GM20431 (cell line): ENCODE results near the gene SPINK13.
"Not testable (repeated sequence)": the region's sequence is repeated elsewhere in the genome, so short reads cannot be mapped to it uniquely, and the experiment has no call there.

Experiments used
- in situ Hi-C: fragments of 300-500 bp; cut with MseI, MboI; formaldehyde crosslinking; loops from one replicate; pipeline ENCODE4 v1.15.0; 2020; ENCODE audit warnings: low sequenced_read_pairs; ENCODE audit not compliant: unreplicated experiment

The SPINK13 gene, protein sequence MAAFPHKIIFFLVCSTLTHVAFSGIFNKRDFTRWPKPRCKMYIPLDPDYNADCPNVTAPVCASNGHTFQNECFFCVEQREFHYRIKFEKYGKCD

DNA sequence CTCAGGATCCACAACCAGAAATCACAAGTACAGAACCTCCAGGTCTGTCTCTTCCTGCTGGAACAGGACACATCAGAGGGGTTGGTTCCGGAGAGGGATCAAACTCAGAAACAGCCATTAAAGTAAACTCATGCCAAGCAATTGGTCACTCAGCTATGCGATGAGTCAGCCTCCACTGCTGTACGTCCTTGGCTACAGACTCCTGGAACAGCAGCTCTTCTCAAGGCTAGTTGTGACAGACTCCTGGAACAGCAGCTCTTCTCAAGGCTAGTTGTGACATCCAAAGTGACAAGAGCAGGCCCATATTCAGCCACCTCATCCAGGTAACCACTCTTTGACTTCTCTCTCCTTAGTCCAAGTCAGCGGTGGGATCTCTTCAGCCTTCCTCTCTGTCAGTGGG, at the start of gene SPINK13:
SPINK13 (plus strand) TSS at position 229 of the 400 bp plus-strand sequence. CDS start 1,279 bp downstream, outside the sequence.
- in situ Hi-C loops: no loop called here

DNA sequence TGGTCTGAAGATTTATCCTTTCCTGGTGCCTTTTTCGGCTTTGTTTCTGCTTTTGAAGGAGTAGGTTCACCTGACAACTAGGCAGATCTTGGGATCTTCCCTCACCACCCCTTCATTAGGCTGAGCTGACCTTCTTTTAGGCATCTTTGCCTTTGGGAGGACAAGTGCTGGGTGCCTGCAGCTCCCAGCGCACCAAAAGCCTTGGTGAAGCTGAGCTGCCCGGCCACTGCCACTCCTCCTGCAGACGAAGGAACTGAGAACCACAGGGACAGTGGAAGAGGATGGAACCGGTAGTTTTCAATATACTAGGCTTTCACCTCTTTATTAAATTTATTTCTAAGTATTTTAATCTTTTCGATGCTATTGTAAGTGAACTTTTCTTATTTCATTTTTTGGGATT, 47.1 kb upstream of the SPINK13 start:
- in situ Hi-C loops: no loop called here

DNA sequence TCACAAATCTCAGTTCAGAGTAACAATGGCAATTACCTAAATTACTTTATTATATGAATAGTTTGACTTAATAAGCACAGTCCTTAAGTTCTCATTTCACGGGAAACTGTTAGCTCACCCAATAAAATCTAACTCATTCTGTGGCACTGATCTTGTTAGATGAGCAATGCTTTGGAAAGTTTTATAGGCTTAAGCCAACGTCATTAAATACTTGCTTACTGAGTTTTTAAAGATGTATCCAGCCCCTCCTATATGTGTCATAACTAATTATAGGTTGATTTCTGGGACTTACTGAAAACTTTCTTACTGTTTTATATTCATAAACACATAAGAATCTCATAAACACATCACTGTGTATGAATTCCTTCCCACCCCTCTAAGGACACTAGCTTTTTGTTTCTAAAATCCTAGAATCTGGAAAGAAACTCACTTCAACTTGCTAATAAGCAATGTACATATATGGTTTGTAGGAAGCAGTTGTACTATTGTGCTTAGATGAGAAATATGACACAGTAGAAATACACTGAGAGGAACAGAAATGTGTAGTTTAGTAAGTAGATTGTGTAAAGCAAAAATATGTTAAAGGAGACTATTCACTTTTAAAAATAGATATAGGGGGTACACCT, 44.4 kb upstream of the SPINK13 start:
- in situ Hi-C loops: no loop called here

DNA sequence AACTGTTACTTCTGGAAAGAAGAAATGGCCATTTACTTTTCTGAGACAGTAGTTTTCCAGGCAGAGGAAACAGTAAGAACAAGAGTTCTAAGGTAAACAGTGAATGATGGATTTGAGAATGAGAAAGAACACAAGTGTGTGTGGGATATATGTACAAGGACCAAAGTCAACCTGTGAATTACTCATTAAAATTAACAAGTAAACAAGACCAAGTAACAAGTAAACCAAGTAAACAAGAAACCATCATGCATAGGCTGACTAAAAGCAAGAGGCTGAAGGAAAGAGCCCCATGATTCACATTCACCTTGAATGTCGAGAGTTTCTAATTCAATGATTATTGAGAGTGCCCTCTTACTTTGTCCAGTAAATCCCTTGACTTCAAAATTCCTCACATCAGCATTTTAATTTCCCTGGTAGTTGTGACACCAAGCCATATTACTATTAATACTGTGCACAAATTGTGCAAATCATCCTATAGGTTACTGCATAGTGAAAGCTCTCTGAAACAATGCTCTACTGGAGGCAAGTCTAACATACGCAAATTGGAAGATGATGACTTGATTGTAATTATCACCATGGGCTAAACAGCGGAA, 40.1 kb upstream of the SPINK13 start:
- in situ Hi-C loops: no loop called here

DNA sequence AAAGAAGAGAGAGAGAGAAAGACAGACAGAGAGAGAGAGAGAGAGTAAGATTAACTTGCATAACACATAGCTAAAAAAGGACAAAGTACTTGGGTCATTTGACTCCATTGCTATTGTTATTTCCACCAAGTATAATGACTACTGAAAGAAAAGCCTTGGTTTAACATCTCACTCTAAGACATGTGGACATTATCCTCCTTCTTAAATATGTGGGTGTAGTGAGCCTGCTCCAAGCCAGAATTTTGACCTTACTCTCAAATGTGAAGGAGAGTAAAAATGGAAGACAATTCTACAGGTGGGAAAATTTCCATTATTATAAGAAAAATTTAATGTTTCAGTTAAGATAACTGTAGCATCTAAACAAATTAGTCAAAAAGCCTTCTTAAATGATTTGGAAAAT, 38.8 kb upstream of the SPINK13 start:
- in situ Hi-C loops: no loop called here

DNA sequence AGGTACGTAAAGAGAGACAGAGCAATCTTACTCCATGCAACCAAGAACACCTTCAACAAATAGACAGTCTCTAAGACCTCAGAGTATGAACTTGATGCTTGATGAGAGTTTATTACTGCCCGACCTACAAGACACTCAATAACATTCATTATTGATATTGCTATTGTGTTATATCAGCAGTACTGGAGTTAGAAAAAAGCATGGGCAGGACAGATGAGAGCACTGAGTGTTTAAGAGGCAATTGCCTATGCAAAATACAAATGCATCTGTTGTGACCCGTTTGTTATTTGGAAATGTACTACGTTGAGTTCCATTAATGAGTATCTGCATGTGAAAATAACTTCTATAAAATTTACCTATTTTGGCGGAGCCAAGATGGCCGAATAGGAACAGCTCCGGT, 38.4 kb upstream of the SPINK13 start:
- in situ Hi-C loops: no loop called here

DNA sequence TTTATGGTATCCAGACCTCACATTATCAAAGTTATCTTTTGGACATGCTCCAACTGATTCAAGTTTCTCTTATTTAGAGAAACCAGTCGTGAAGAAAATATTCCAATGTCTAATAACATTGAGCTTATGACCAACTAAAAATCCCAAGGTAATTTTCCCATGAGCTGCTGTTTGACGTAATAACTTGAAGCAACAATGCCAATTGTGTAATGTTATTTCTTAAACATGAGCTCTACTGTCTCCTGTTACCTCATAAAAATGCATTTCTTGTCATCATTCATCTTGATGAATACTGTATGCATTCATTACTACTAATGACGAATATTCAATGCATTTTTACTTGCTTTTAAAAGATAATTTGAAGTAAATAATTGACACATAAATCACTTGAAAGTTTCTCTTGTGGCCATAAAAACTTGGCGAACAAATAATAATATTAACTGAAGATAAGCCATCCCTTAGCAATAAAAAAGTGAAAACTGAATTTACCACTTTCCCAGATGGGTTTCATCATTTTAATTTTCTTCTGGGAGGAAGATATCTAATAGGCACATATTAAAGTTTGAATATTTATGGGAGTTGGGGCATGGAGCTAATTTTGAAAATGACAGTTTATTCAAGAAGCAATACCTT, 30.7 kb upstream of the SPINK13 start:
- in situ Hi-C loops: no loop called here

DNA sequence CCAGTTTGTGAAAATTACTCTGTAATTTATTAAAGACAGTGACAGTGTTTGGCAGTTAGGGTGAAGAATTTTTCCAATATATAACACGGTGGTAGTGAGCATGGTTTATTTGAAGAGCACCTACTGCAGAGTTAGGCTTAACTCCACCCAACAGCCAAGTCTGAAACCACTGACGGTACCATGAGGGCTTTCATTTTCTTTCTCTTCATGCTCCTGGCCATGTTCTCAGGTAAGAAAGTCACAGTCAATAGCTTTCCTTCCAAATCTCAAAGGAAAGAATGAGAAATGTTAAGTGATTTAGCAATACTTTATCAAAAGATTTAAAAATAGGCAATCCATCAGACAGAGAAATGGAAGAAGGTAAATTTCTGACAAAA, 30.2 kb upstream of the SPINK13 start, which contains the start of gene MARCOL:
MARCOL (plus strand) TSS at position 108 of the 377 bp plus-strand sequence; CDS start at position 181, 73 bp downstream.
- in situ Hi-C loops: no loop called here

DNA sequence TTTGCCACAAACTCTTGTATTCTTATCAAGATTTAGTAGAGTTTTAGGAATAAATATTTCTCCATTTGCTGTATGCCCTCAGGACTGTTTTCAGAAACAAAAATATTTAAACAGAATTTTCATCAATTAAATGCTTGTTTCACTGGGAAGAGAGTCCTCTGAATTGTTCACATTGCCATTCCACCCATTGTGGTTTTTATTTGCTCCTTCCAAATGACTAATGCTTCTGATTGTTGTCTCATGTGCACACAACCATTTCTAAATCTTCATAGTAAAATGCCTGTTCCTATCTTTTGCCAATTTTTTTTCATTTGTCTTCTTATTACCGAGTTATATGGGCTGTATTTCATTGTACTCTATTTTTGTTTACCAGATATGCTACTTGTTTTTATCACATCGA, 19.7 kb upstream of the SPINK13 start:
- in situ Hi-C loops: no loop called here

DNA sequence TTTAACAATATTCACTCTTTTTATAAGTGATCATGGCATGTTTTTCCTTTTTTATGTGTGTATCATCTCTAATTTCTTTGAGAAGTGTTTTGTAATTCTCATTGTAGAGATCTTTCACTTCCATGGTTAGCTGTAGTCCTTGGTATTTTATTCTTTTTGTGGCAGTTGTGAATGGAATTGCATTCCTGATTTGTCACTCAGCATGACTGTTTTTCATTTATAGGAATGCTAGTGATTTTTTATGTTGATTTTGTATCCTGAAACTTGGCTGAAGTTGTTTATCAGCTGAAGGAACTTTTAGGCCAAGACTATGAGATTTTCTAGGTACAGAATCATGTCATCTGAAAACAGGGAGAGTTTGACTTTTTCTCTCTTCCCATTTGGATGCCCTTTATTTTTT, 13.1 kb upstream of the SPINK13 start:
- in situ Hi-C loops: no loop called here

DNA sequence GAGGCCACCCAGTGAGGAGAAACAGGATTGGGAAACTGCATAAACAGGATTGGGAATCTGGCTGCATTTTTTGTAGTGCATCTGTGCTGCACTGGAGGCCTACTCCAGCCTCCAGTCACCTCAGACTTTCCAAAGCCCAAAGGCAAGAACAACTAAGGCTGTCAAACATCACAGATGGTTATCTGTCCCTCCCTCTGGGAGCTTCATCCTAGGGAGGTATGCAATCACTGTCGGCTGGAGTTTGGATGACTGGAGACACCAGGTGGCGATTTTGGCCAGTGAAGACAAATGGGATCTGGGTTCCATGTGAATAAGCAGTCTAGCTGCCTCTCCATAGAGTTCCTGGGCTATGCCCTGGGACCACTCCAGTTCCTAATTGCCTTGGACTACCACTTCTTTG, 9.3 kb upstream of the SPINK13 start:
- in situ Hi-C loops: no loop called here

DNA sequence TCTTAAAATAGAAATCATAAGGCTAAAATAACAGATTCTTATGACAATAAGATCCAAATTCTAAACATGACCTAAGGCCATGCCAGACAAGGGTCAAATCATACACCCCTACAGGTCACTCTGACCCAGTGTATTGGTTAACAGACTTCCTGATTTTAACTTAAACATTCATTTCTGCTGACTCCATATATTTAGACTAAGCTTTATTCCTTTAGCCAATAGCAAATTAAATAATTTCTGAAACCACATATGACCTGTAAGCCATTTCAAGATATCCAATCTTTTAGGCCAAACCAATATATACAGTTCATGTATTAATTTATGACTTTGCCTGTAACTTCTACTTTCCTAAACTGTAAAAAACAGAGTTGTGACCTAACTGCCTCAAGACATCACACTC, 7.4 kb upstream of the SPINK13 start:
- in situ Hi-C loops: no loop called here

DNA sequence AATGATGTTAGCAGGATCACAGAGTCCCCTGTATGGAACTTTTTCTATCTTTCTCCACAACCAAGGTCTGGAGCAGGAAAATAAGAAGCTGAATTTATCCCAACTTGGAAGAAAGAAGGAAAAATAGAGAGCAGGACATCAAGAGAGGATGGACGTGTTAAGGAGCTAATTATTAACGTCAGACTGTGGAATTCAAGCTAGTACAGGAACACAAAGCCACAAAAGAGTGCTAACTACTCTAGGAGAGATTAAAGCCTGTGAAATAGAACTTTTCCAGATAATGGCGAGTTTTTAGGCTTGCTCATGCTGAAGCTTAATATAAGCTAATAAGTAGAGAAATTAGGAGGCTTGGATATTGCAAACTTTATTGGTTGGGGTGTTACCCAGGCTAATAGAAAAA, 632 bp upstream of the SPINK13 start:
- in situ Hi-C loops: no loop called here

DNA sequence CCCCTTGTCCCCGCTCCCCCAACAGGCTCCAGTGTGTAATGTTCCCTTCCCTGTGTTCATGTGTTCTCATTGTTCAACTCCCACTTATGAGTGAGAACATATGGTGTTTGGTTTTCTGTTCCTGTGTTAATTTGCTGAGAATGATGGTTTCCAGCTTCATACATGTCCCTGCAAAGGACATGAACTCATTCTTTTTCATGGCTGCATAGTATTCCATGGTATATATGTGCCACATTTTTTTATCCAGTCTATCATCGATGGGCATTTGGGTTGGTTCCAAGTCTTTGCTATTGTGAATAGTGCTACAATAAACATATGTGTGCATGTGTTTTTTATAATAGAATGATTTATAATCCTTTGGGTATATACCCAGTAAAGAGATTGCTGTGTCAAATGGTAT, 6.5 kb downstream of the SPINK13 start:
- in situ Hi-C loops: not testable (repeated sequence)

DNA sequence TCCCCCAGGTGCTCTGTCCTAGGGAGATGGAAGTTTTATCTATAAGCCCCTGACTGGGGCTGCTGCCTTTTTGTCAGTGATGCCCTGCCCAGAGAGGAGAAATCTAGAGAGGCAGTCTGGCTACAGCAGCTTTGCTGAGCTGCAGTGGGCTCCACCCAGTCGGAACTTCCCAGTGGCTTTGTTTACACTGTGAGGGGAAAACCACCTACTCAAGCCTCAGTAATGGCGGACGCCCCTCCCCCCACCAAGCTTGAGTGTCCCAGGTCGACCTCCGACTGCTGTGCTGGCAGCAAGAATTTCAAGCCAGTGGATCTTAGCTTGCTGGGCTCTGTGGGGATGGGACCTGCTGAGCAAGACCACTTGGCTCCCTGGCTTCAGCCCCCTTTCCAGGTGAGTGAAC, 12.3 kb downstream of the SPINK13 start:
- in situ Hi-C loops: not testable (repeated sequence)

DNA sequence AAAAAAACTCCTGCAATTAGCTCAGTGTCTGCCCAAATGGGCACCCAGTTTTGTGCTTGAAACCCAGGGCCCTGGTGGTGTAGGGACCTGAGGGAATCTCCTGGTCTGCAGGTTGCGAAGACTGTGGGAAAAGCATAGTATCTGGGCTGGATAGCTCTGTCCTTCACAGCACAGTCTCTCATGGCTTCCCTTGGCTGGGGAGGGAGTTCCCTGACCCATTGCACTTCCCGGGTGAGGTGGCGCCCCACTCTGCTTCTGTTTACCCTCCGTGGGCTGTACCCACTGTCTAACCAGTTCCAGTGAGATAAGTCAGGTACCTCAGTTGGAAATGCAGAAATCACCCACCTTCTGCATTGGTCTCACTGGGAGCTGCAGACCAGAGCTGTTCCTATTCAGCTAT, 12.7 kb downstream of the SPINK13 start:
- in situ Hi-C loops: not testable (repeated sequence)

DNA sequence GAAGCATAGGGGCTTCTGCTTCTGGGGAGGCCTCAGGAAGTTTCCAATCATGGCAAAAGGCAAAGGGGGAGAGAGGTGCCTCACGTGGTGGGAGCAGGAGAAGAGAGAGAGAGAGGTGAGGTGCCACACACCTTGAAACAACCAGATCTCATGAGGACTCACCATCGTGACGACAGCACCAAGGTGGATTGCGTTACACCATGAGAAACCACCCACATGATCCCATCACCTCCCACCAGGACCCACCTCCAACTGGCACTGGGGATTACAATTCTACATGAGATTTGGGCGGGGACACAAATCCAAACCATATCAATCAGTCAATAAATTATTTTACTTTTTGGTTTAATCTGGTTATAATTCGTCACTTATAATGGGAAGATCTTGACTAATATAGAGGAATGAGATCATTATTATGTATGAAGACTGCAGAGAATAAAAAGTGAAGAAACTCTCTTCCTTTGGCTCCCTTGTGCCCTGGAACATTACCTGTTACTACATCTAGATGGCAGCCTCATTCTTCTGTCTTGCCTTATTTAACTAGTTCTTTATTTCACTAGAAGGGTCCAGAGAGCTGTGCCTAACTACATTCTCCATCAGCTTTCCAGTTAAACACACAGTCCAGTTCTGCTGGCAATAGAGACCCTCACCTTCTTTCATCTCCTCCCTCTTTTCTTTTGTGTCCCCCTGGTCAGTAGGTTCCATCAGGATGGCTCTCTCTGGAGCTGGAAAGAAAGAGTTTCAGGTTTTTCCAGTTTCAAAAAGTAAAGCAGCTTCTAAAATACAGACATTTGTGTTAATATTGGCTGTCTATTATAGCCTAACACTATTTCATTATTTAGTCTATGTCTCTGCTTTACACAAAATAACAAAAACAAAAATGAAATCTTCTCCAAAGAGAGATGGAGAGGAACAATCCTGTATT, 21.9 kb downstream of the SPINK13 start:
- in situ Hi-C loops: no loop called here

DNA sequence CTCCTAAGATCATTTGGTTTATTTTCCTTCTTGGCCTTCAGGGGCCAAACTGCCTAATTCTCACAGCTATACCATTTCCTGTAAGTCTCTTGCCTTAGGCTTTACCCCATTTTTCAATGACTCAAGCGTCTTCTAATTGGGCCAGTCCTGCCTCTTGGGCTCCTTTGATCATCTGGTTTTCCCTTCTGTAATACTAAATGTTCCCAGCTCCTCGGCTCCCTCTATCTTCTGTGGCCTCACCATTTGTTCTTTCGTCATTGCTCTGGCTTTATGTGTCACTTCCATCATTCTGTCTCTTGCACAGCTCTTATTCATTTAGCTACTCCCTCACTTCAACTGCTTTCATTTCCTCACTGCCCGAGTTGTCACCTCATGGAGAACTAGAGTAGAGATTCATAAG, 29.1 kb downstream of the SPINK13 start:
- in situ Hi-C loops: no loop called here

DNA sequence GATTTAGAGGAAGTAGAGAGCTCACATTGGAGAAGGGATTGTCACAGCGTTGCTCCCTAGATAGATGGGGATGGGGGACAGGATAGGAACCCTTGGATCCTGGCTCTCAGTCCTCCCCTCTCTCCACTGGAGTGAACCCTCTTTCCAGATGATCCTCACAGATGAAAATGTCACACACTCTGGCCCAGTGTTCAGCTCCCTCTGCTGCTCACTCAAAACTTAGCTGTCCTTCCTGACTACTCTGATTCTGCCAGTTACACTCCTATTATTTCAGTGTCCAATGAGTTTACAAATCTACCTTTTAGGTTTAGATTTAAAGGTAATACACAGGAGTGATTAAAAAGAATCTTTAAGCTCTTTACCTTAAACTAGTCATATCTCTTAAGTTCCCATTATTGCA, 37.9 kb downstream of the SPINK13 start:
- in situ Hi-C loops: no loop called here

DNA sequence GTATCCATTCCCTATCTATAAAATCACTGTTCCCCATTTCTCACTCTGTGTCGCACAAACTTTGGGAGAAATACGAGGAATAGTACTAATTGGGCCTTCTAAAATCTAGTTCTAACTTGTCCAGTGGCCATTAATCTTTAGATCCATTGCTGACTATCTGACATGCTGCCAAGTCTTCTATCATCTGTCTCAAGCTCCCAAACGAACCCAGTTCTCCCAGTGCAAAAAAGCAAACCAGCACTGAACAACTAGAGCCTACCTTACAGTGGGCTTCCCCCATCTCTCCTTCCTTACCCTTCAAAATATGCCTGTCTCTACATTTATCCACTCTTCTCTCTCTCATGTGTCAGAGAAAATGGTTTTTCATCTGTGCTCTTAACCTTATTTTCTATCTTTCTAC, 40.4 kb downstream of the SPINK13 start:
- in situ Hi-C loops: no loop called here
